ENCODE measurements around the gene PPP1R8. TPM values are rescaled to one million over a fixed set of nuclear protein-coding genes. Genes with fewer than 3 reads are reported as not detected.

The PPP1R8 gene
- total RNA-seq, 4 donors from 2014 or later, result 32.0 to 58.2 (median 37.2) TPM

- Histone ChIP-seq H3K4me1 (peaks cover 0 to 24% (median 0%) of the 10 kb centered on the region in 4 donors), H3K9me3 (no peaks in the 10 kb centered on the region), H3K4me3 (no peak overlapping the region), H3K27ac (peak overlapping the region in 3 of 4 donors; percentile 60 to 65 (median 63)), H3K27me3 (no peaks in the 10 kb centered on the region), H3K36me3 (peaks cover 0 to 80% (median 0%) of the 10 kb centered on the region in 3 donors)
- DNase-seq (ENCODE audit: low spot score in 2 of 2), result no peak
- WGBS, 2 donors, result 66 to 82% methylated on average over 3 of the region's 3 CpGs
- TF ChIP-seq EP300 (IDR thresholded peaks at IDR 0.05) (no peak), CTCF (IDR thresholded peaks at IDR 0.05) (no peak), POLR2A (IDR thresholded peaks at IDR 0.05) (no peak)
These were observed 56.2 kb downstream of the PPP1R8 start for GRCh38 chr1:27886744-27887143.

GRCh38 chr1:27887215-27888021 is 56.8 kb downstream of the PPP1R8 start:
- peaks cover 0 to 24% (median 0%) of the 10 kb centered on the region in 4 donors for H3K4me1 ChIP-seq
- TF ChIP-seq EP300 (IDR thresholded peaks at IDR 0.05) (peak in 1 of 2 donors; percentile 7), POLR2A (IDR thresholded peaks at IDR 0.05) (no peak)
- peaks cover 0 to 80% (median 0%) of the 10 kb centered on the region in 3 donors for H3K36me3 ChIP-seq
- H3K9me3 ChIP-seq, result no peaks in the 10 kb centered on the region
- DNase-seq (ENCODE audit: low spot score in 2 of 2), result no peak
- no peak overlapping the region for H3K4me3 ChIP-seq
- 65 to 71% methylated on average over 8 of the region's 8 CpGs for WGBS, 2 donors
- H3K27ac ChIP-seq, result peak overlapping the region in 3 of 4 donors; percentile 60 to 65 (median 63)
- H3K27me3 ChIP-seq, result no peaks in the 10 kb centered on the region

GRCh38 chr1:27889506-27889905 is 58.9 kb downstream of the PPP1R8 start:
- H3K36me3 ChIP-seq, result peaks cover 0 to 84% (median 12%) of the 10 kb centered on the region in 3 donors
- no peak overlapping the region for H3K4me3 ChIP-seq
- TF ChIP-seq EP300 (IDR thresholded peaks at IDR 0.05) (no peak), POLR2A (IDR thresholded peaks at IDR 0.05) (no peak), CTCF (IDR thresholded peaks at IDR 0.05) (no peak)
- H3K27ac ChIP-seq, result peak overlapping the region in 3 of 4 donors; percentile 31 to 59 (median 34)
- DNase-seq (ENCODE audit: low spot score in 2 of 2), result no peak
- H3K4me1 ChIP-seq, result peaks cover 0 to 20% (median 0%) of the 10 kb centered on the region in 4 donors
- 90 to 100% methylated on average over 3 of the region's 3 CpGs for WGBS, 2 donors
- no peaks in the 10 kb centered on the region for H3K27me3 ChIP-seq
- H3K9me3 ChIP-seq, result no peaks in the 10 kb centered on the region

- peak in 1 of 2 donors; percentile 14 for TF ChIP-seq POLR2A (IDR thresholded peaks at IDR 0.05)
- TF ChIP-seq CTCF (IDR thresholded peaks at IDR 0.05), result peak in 1 of 5 experiments; percentile 41
- TF ChIP-seq EP300 (IDR thresholded peaks at IDR 0.05), result peak; percentile 86 to 92
- DNase-seq (ENCODE audit: low spot score in 2 of 2), result peak in 1 of 2 donors; percentile 57
- WGBS, 2 donors, result 74 to 76% methylated on average over 7 of the region's 7 CpGs
- Histone ChIP-seq H3K27ac (peak overlapping the region in 3 of 4 donors; percentile 68 to 80 (median 68)), H3K9me3 (no peaks in the 10 kb centered on the region), H3K4me3 (no peak overlapping the region), H3K36me3 (peaks cover 0 to 90% (median 26%) of the 10 kb centered on the region in 3 donors), H3K4me1 (peaks cover 0 to 19% (median 0%) of the 10 kb centered on the region in 4 donors), H3K27me3 (no peaks in the 10 kb centered on the region)
These were observed 60.8 kb downstream of the PPP1R8 start for GRCh38 chr1:27891196-27891889.

- H3K4me1 ChIP-seq, result peaks cover 0 to 5% (median 0%) of the 10 kb centered on the region in 4 donors
- H3K36me3 ChIP-seq, result peaks cover 0 to 96% (median 31%) of the 10 kb centered on the region in 3 donors
- no peak overlapping the region for H3K4me3 ChIP-seq
- H3K9me3 ChIP-seq, result no peaks in the 10 kb centered on the region
- 75 to 80% methylated on average over 3 of the region's 3 CpGs for WGBS, 2 donors
- no peak for DNase-seq (ENCODE audit: low spot score in 2 of 2)
- H3K27ac ChIP-seq, result no peak overlapping the region
- TF ChIP-seq POLR2A (IDR thresholded peaks at IDR 0.05) (no peak), EP300 (IDR thresholded peaks at IDR 0.05) (no peak), CTCF (IDR thresholded peaks at IDR 0.05) (no peak)
- H3K27me3 ChIP-seq, result no peaks in the 10 kb centered on the region
These were observed 63.9 kb downstream of the PPP1R8 start for GRCh38 chr1:27894521-27894920.

Small RNAs within 50 kb of the gene (small RNA-seq; reads per million reads assigned to genes)
- not detected for gene RNU6-1245P
- 8.7 reads per million, percentile 89 among the genes with 10 or more reads in this experiment for gene SCARNA1

Other genes starting within 250 kb of the PPP1R8 start
- 10 to 100 TPM; 26.4 to 39.9 (median 34.6) TPM for gene AHDC1, start 226.6 kb upstream of the PPP1R8 start, total RNA-seq
- gene FGR, start 195.6 kb upstream of the PPP1R8 start, total RNA-seq, result 10 to 100 TPM; 18.4 to 63.9 (median 22.6) TPM
- 10 to 100 TPM; 28.2 to 79.3 (median 69.4) TPM for gene IFI6, start 158.6 kb upstream of the PPP1R8 start, total RNA-seq
- gene FAM76A, start 104.8 kb upstream of the PPP1R8 start, total RNA-seq, result 10 to 100 TPM; 16.7 to 41.3 (median 23.7) TPM
- gene STX12, start 57.6 kb upstream of the PPP1R8 start, total RNA-seq, result 10 to 100 TPM; 51.6 to 71.0 (median 66.9) TPM
- gene THEMIS2, start 41.8 kb downstream of the PPP1R8 start, total RNA-seq, result 10 to 100 TPM; 13.2 to 50.7 (median 23.7) TPM
- 10 to 100 TPM; 16.7 to 37.4 (median 26.1) TPM for gene RPA2, start 83.8 kb downstream of the PPP1R8 start, total RNA-seq
- not detected for gene SMPDL3B, start 104.2 kb downstream of the PPP1R8 start, total RNA-seq
- gene XKR8, start 129.2 kb downstream of the PPP1R8 start, total RNA-seq, result 1 to 10 TPM; 5.1 to 7.5 (median 7.3) TPM